PFSK-1 (cell line): ENCODE results near the gene UMODL1.

Source experiments
- POLR2AphosphoS5 ChIP-seq: IDR thresholded peaks from 2 replicates; pipeline ENCODE4 v1.6.1; 2012; ENCODE audit warnings: low read depth, mild to moderate bottlenecking, control low read depth, low read length, moderate library complexity
- SIN3A ChIP-seq: IDR thresholded peaks from 2 replicates; pipeline ENCODE4 v1.6.1; 2012; ENCODE audit warnings: mild to moderate bottlenecking, low read length, moderate library complexity, borderline replicate concordance; ENCODE audit not compliant: insufficient read depth
- TAF1 ChIP-seq: IDR thresholded peaks from 2 replicates; pipeline ENCODE4 v1.6.1; 2012; ENCODE audit warnings: low read length, control low read depth, borderline replicate concordance; ENCODE audit not compliant: insufficient read depth
- TF ChIP-seq, protein P1 (sequence below), 2 experiments: IDR thresholded peaks; 2 replicates each; pipeline versions ENCODE4 v1.6.1 to v1.8.0; 2011 to 2012; ENCODE audit warnings: low read depth in 2 of 2, low read length in 2 of 2, control low read depth in 1 of 2, inconsistent platforms in 1 of 2, mild to moderate bottlenecking in 1 of 2, moderate library complexity in 1 of 2; ENCODE audit not compliant: insufficient read depth in 1 of 2

DNA sequence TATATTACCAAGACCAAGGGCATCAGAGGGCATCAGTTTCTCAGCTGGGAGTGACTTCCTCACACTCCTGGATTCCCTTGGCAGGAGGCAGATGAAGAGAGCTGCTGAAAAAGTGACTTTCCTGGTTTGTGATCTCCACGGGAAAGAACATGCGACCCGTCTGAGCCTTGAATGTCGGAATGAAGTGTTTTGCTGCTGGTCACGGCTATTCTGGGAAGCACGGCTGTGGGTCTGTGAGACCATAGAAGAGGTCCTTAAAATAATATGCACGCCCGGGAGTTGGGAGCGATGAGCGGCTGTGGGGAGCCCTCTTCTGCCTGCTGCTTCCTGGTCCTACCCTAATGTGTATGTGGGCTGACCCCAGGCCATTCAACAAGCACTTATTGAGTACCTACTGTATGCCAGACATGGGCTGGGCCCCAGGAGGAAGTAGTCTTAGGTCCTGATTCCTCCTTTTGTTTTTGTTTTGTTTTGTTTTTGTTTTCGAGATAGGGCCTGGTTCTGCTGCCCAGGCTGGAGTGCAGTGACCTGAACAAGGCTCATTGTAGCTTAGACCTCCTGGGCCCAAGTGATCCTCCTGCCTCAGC, 13.2 kb upstream of the UMODL1 start:
- TF ChIP-seq TAF1, result no peak
- TF ChIP-seq SIN3A, result no peak
- no peak for TF ChIP-seq POLR2AphosphoS5
- TF ChIP-seq, protein P1, sequence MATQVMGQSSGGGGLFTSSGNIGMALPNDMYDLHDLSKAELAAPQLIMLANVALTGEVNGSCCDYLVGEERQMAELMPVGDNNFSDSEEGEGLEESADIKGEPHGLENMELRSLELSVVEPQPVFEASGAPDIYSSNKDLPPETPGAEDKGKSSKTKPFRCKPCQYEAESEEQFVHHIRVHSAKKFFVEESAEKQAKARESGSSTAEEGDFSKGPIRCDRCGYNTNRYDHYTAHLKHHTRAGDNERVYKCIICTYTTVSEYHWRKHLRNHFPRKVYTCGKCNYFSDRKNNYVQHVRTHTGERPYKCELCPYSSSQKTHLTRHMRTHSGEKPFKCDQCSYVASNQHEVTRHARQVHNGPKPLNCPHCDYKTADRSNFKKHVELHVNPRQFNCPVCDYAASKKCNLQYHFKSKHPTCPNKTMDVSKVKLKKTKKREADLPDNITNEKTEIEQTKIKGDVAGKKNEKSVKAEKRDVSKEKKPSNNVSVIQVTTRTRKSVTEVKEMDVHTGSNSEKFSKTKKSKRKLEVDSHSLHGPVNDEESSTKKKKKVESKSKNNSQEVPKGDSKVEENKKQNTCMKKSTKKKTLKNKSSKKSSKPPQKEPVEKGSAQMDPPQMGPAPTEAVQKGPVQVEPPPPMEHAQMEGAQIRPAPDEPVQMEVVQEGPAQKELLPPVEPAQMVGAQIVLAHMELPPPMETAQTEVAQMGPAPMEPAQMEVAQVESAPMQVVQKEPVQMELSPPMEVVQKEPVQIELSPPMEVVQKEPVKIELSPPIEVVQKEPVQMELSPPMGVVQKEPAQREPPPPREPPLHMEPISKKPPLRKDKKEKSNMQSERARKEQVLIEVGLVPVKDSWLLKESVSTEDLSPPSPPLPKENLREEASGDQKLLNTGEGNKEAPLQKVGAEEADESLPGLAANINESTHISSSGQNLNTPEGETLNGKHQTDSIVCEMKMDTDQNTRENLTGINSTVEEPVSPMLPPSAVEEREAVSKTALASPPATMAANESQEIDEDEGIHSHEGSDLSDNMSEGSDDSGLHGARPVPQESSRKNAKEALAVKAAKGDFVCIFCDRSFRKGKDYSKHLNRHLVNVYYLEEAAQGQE (IDR thresholded peaks at IDR 0.05; ENCODE audit: insufficient read depth in 1 of 2, low read depth in 2 of 2, low read length in 2 of 2), result no peak
